Ovary (tissue), 9 donors: ENCODE measurements around the gene ANKRD60. TPM values are rescaled to one million over a fixed set of nuclear protein-coding genes. Genes with fewer than 3 reads are reported as not detected.
A peak's percentile ranks its signal among the peaks of the same experiment; 100 is the strongest.

Source experiments
- DNase-seq, 5 donors: peaks; one replicate each; pipeline ENCODE4 v3.0.0-alpha.2; 2019 to 2020
- H3K27ac ChIP-seq, 2 donors: fragments of 200-600 bp; one replicate each; pipeline versions ENCODE4 v1.5.1 to v1.8.0; 2019 to 2022
- H3K27me3 ChIP-seq: fragments of 200-600 bp; one replicate; pipeline ENCODE4 v1.8.0; 2022
- H3K36me3 ChIP-seq: fragments of 200-600 bp; sonication (generic); one replicate; pipeline ENCODE4 v1.5.1; 2019
- H3K4me1 ChIP-seq: one replicate; pipeline ENCODE4 v1.8.1; 2013; ENCODE audit warnings: mild to moderate bottlenecking, moderate library complexity; ENCODE audit not compliant: insufficient read depth
- H3K4me3 ChIP-seq: fragments of 200-600 bp; sonication (generic); one replicate; pipeline ENCODE4 v1.5.1; 2017
- H3K9me3 ChIP-seq, 2 donors: fragments of 200-600 bp in 1 of 2; sonication (generic) in 1 of 2; one replicate each; pipeline versions ENCODE4 v1.5.1 to v1.8.1; 2013 to 2019; ENCODE audit warnings: mild to moderate bottlenecking in 1 of 2, moderate library complexity in 1 of 2
- CTCF ChIP-seq, 3 donors: fragments of 450-650 bp in 2 of 3; fragments of 200-600 bp in 1 of 3; IDR thresholded peaks; one replicate each; pipeline versions ENCODE4 v1.5.1 to v1.8.0; 2016 to 2022; ENCODE audit warnings: antibody characterized with exemption in 3 of 3, mild to moderate bottlenecking in 1 of 3
- EP300 ChIP-seq: sonication (generic); formaldehyde crosslinking; IDR thresholded peaks from one replicate; pipeline ENCODE4 v1.6.1; 2017; ENCODE audit warnings: antibody characterized with exemption
- POLR2A ChIP-seq: fragments of 450-650 bp; IDR thresholded peaks from one replicate; pipeline ENCODE4 v1.6.1; 2017; ENCODE audit warnings: antibody characterized with exemption, mild to moderate bottlenecking, moderate library complexity
- WGBS, 3 donors: extraction: QIAGEN DNeasy Blood & Tissue Kit in 1 of 3; methylation state at CpG; one replicate each; pipeline versions ENCODE4 v1.1.5 to v1.1.7; 2013 to 2017; 5-methylcytosine and 5-hydroxymethylcytosine counted together
- intact Hi-C, 4 donors: fragments of 100-400 bp; cut with DNase I; formaldehyde crosslinking; loops; one replicate each; pipeline versions ENCODE4 v1.11.0 to v1.15.1; 2022 to 2023
- polyA plus RNA-seq, 2 donors: library from polyadenylated mRNA; stranded (reverse); fragments of 200-250 nt in 1 of 2; fragments of 350-450 nt in 1 of 2; fragmentation: Illumina TruSeq in 1 of 2; extraction: RNeasy Lipid Tissue Mini Kit (QIAGEN cat#74804) in 1 of 2; gene quantifications; one replicate each; pipeline ENCODE4 v1.2.3, GENCODE V29; 2013 to 2014
- total RNA-seq, 7 donors: library from RNA; depleted of rRNA in 2 of 7; stranded (reverse); fragments of >200 nt in 2 of 7; fragmentation: NEBNext Ultra II Directional in 3 of 7; extraction: Animal tissue kit (Norgen Biotek cat#: 25700) in 3 of 7; gene quantifications; one replicate each; pipeline versions ENCODE4 v1.1.0 to v1.2.4, GENCODE V29; 2016 to 2023
- donor health status: DM: no; HTN: no; CAD: no; lungs with moderate emphysema.
- donor health status: DM: no; HTN: no; CAD: no.
- donor health status: Bipolar disorder and iron deficiency.
- donor health status: DM: yes; HTN: yes; CAD: no.
- donor health status: DM: no; HTN: no; CAD: no.
- donor health status: DM: yes; HTN: yes; CAD: no.

ANKRD60 gene
- total and polyA plus RNA-seq, 9 donors = not detected

GRCh38 chr20:58173930-58174707 is 54.3 kb downstream of the ANKRD60 start:
- Histone ChIP-seq H3K27me3 (no peaks in the 10 kb centered on the region), H3K27ac (peak overlapping the region; percentile 65 to 85), H3K4me1 (peaks cover 6% of the 10 kb centered on the region), H3K4me3 (peak overlapping the region; percentile 31), H3K36me3 (no peaks in the 10 kb centered on the region), H3K9me3 (no peaks in the 10 kb centered on the region)
- intact Hi-C loops = loop anchor here in 1 of 4 donors (10.0 kb wide), 1 partner anchor 179 kb away; no protein-coding TSS in a partner anchor
- TF ChIP-seq EP300 (no peak), CTCF (IDR thresholded peaks at IDR 0.05) (no peak), POLR2A (no peak)
- DNase-seq = peak in 4 of 5 donors; percentile 29 to 59 (median 38)
- WGBS, 3 donors = 23 to 34% (median 23%) methylated on average over 26 of the region's 26 CpGs

GRCh38 chr20:58173091-58173490 is 55.4 kb downstream of the ANKRD60 start:
- Histone ChIP-seq H3K9me3 (no peaks in the 10 kb centered on the region), H3K36me3 (no peaks in the 10 kb centered on the region), H3K4me3 (no peak overlapping the region), H3K4me1 (peaks cover 5% of the 10 kb centered on the region), H3K27me3 (no peaks in the 10 kb centered on the region), H3K27ac (no peak overlapping the region)
- no peak for DNase-seq
- 91 to 94% (median 94%) methylated on average over 9 of the region's 9 CpGs for WGBS, 3 donors
- intact Hi-C loops = loop anchor here in 1 of 4 donors (10.0 kb wide), 1 partner anchor 178 kb away; no protein-coding TSS in a partner anchor
- TF ChIP-seq POLR2A (no peak), EP300 (no peak), CTCF (IDR thresholded peaks at IDR 0.05) (no peak)

GRCh38 chr20:58171796-58172425 is 56.5 kb downstream of the ANKRD60 start:
- no peak overlapping the region for H3K27ac ChIP-seq
- no peak overlapping the region for H3K4me3 ChIP-seq
- intact Hi-C loops = loop anchor here in 1 of 4 donors (10.0 kb wide), 1 partner anchor 177 kb away; no protein-coding TSS in a partner anchor
- no peak for DNase-seq
- no peaks in the 10 kb centered on the region for H3K9me3 ChIP-seq
- H3K27me3 ChIP-seq = no peaks in the 10 kb centered on the region
- peaks cover 5% of the 10 kb centered on the region for H3K4me1 ChIP-seq
- TF ChIP-seq CTCF (IDR thresholded peaks at IDR 0.05) (no peak), POLR2A (no peak), EP300 (no peak)
- no peaks in the 10 kb centered on the region for H3K36me3 ChIP-seq
- 89 to 92% (median 91%) methylated on average over 8 of the region's 8 CpGs for WGBS, 3 donors

GRCh38 chr20:58169450-58169849 is 59.0 kb downstream of the ANKRD60 start:
- Histone ChIP-seq H3K27me3 (no peaks in the 10 kb centered on the region), H3K27ac (no peak overlapping the region), H3K36me3 (no peaks in the 10 kb centered on the region), H3K4me1 (peaks cover 1% of the 10 kb centered on the region), H3K4me3 (no peak overlapping the region), H3K9me3 (no peaks in the 10 kb centered on the region)
- no peak for DNase-seq
- 85 to 93% (median 86%) methylated on average over 4 of the region's 4 CpGs for WGBS, 3 donors
- TF ChIP-seq POLR2A (no peak), EP300 (no peak), CTCF (IDR thresholded peaks at IDR 0.05) (no peak)
- intact Hi-C loops = no loop called here
